SK-N-SH treated with all-trans-retinoic acid at 6 μM for 48 hours (cell line): ENCODE results near the gene HMGB2.

ENCODE experiments used
- ATAC-seq: fragments of 200-7000 bp; cut with Tn5 transposase; 3 replicates; pipeline ENCODE4 v1.9.1; 2020; ENCODE audit warnings: mild to moderate bottlenecking, moderate library complexity
- BACH2 ChIP-seq: fragments of 250-450 bp; sonication (Bioruptor Pico); IDR thresholded peaks from 2 replicates; pipeline ENCODE4 v1.9.0; 2021; ENCODE audit warnings: mild to moderate bottlenecking, borderline replicate concordance
- CSDC2 ChIP-seq: fragments of 250-450 bp; sonication (Bioruptor Pico); IDR thresholded peaks from 2 replicates; pipeline ENCODE4 v1.5.0; 2020; ENCODE audit warnings: mild to moderate bottlenecking, moderate library complexity
- ESRRG ChIP-seq: fragments of 250-450 bp; sonication (Bioruptor Pico); IDR thresholded peaks from 2 replicates; pipeline ENCODE4 v1.6.1; 2021; ENCODE audit warnings: mild to moderate bottlenecking
- GLIS3 ChIP-seq: fragments of 250-450 bp; sonication (Bioruptor Pico); IDR thresholded peaks from 2 replicates; pipeline ENCODE4 v1.5.0; 2020; ENCODE audit warnings: mild to moderate bottlenecking, moderate library complexity
- ISL1 ChIP-seq: fragments of 250-450 bp; sonication (Bioruptor Pico); IDR thresholded peaks from 2 replicates; pipeline ENCODE4 v2.1.2; 2022; ENCODE audit warnings: mild to moderate bottlenecking, moderate library complexity
- OSR1 ChIP-seq: fragments of 250-450 bp; sonication (Bioruptor Pico); IDR thresholded peaks from 2 replicates; pipeline ENCODE4 v1.8.0; 2022; ENCODE audit warnings: moderate library complexity, mild to moderate bottlenecking, inconsistent platforms
- PPARA ChIP-seq: fragments of 250-450 bp; sonication (Bioruptor Pico); IDR thresholded peaks from 2 replicates; pipeline ENCODE4 v1.5.0; 2020; ENCODE audit warnings: mild to moderate bottlenecking, borderline replicate concordance
- RARB ChIP-seq: fragments of 250-450 bp; sonication (Bioruptor Pico); IDR thresholded peaks from 2 replicates; pipeline ENCODE4 v1.8.0; 2021; ENCODE audit warnings: mild to moderate bottlenecking, moderate library complexity
- SNAI2 ChIP-seq: fragments of 250-450 bp; sonication (Bioruptor Pico); IDR thresholded peaks from 2 replicates; pipeline ENCODE4 v1.5.0; 2020; ENCODE audit warnings: mild to moderate bottlenecking, moderate library complexity
- TCF4 ChIP-seq: fragments of 250-450 bp; sonication (Bioruptor Pico); IDR thresholded peaks from 2 replicates; pipeline ENCODE4 v1.8.0; 2021; ENCODE audit warnings: mild to moderate bottlenecking, moderate library complexity, borderline replicate concordance
- TOX ChIP-seq: fragments of 250-450 bp; sonication (Bioruptor Pico); IDR thresholded peaks from 2 replicates; pipeline ENCODE4 v1.8.0; 2021; ENCODE audit warnings: mild to moderate bottlenecking, moderate library complexity, borderline replicate concordance
- ZC3H10 ChIP-seq: fragments of 250-450 bp; sonication (Bioruptor Pico); IDR thresholded peaks from 2 replicates; pipeline ENCODE4 v1.5.1; 2021; ENCODE audit warnings: mild to moderate bottlenecking, moderate library complexity
- ZFP3 ChIP-seq: fragments of 250-450 bp; sonication (Bioruptor Pico); IDR thresholded peaks from 2 replicates; pipeline ENCODE4 v1.5.0; 2020; ENCODE audit warnings: mild to moderate bottlenecking, moderate library complexity
- ZFP30 ChIP-seq: fragments of 450-650 bp; formaldehyde crosslinking; IDR thresholded peaks from 2 replicates; pipeline ENCODE4 v1.5.0; 2022; ENCODE audit warnings: mild to moderate bottlenecking, moderate library complexity
- ZNF565 ChIP-seq: fragments of 450-650 bp; formaldehyde crosslinking; conservative IDR thresholded peaks from 2 replicates; pipeline ENCODE4 v1.5.0; 2020; ENCODE audit warnings: low read depth, mild to moderate bottlenecking, moderate library complexity
- ZNF70 ChIP-seq: fragments of 450-650 bp; formaldehyde crosslinking; IDR thresholded peaks from 2 replicates; pipeline ENCODE4 v1.5.0; 2020; ENCODE audit warnings: mild to moderate bottlenecking, moderate library complexity
- ZNF8 ChIP-seq: fragments of 450-650 bp; formaldehyde crosslinking; IDR thresholded peaks from 2 replicates; pipeline ENCODE4 v1.5.0; 2020; ENCODE audit warnings: mild to moderate bottlenecking, moderate library complexity
- TF ChIP-seq, protein P1 (sequence below): fragments of 250-450 bp; sonication (Bioruptor Pico); IDR thresholded peaks from 2 replicates; pipeline ENCODE4 v1.5.1; 2021; ENCODE audit warnings: mild to moderate bottlenecking, moderate library complexity
- TF ChIP-seq, protein P2 (sequence below): fragments of 250-450 bp; sonication (Bioruptor Pico); IDR thresholded peaks from 2 replicates; pipeline ENCODE4 v1.8.0; 2021; ENCODE audit warnings: low read depth, mild to moderate bottlenecking, moderate library complexity, borderline replicate concordance
- TF ChIP-seq, protein P3 (sequence below): fragments of 250-450 bp; sonication (Bioruptor Pico); IDR thresholded peaks from 2 replicates; pipeline ENCODE4 v1.8.0; 2020; ENCODE audit warnings: mild to moderate bottlenecking, moderate library complexity, borderline replicate concordance
- TF ChIP-seq, protein P4 (sequence below): fragments of 250-450 bp; sonication (Bioruptor Pico); IDR thresholded peaks from 2 replicates; pipeline ENCODE4 v1.5.1; 2020; ENCODE audit warnings: low read depth, mild to moderate bottlenecking, moderate library complexity
- TF ChIP-seq, protein P5 (sequence below): fragments of 250-450 bp; sonication (Bioruptor Pico); IDR thresholded peaks from 2 replicates; pipeline ENCODE4 v1.5.0; 2020; ENCODE audit warnings: mild to moderate bottlenecking, moderate library complexity

Gene HMGB2

DNA sequence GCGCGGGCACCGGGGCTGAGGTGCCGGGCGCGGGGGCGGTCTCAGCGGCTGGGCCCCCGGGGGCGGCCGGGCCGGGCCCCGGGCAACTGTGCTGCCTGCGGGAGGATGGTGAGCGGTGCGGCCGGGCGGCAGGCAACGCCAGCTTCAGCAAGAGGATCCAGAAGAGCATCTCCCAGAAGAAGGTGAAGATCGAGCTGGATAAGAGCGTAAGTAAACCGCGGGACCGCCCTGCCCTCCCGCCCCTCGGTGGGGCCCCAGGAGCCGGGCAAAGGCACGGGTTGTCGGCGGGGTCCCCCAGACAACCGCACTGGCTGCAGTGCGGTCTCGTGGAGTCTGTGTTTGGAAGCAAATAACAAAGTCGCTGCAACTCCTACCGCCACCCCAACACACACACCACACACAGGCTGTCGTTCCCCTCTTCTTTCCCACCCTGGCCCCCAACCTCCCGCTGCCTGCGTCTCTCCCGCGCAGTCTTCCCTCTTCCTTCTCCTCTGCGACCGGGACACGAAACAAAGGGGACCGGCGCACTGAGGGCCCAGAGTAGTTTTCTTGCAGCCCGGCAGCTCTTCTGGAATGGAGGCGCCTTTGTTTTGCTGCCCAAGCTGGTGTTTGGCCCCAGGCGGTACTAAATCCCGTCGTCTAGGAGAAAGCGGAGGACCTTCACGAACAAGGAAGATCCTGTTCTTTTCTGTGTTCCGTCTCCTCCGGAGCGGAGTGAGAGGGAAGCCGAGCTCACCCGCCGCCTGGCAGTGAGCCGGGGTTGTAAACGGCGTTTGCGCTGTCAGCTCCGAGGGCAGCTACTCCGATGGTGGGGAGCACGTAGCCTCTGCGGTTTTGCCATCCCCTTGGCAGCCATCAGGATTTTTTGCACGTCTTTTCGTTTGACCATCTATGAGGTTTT, 37.4 kb upstream of the HMGB2 start:
- TF ChIP-seq GLIS3 (CRISPR knock-in tag) = no peak
- TF ChIP-seq, protein P1, sequence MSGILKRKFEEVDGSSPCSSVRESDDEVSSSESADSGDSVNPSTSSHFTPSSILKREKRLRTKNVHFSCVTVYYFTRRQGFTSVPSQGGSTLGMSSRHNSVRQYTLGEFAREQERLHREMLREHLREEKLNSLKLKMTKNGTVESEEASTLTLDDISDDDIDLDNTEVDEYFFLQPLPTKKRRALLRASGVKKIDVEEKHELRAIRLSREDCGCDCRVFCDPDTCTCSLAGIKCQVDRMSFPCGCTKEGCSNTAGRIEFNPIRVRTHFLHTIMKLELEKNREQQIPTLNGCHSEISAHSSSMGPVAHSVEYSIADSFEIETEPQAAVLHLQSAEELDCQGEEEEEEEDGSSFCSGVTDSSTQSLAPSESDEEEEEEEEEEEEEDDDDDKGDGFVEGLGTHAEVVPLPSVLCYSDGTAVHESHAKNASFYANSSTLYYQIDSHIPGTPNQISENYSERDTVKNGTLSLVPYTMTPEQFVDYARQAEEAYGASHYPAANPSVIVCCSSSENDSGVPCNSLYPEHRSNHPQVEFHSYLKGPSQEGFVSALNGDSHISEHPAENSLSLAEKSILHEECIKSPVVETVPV (CRISPR knock-in tag) = no peak
- no peak for TF ChIP-seq ZNF8 (CRISPR knock-in tag)
- TF ChIP-seq ZFP30 (CRISPR knock-in tag) = no peak
- TF ChIP-seq, protein P2, sequence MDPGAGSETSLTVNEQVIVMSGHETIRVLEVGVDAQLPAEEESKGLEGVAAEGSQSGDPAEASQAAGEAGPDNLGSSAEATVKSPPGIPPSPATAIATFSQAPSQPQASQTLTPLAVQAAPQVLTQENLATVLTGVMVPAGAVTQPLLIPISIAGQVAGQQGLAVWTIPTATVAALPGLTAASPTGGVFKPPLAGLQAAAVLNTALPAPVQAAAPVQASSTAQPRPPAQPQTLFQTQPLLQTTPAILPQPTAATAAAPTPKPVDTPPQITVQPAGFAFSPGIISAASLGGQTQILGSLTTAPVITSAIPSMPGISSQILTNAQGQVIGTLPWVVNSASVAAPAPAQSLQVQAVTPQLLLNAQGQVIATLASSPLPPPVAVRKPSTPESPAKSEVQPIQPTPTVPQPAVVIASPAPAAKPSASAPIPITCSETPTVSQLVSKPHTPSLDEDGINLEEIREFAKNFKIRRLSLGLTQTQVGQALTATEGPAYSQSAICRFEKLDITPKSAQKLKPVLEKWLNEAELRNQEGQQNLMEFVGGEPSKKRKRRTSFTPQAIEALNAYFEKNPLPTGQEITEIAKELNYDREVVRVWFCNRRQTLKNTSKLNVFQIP (CRISPR knock-in tag) = no peak
- TF ChIP-seq SNAI2 (CRISPR knock-in tag) = no peak
- no peak for TF ChIP-seq PPARA (CRISPR knock-in tag)
- no peak for TF ChIP-seq TOX (CRISPR knock-in tag)
- no peak for TF ChIP-seq ISL1 (CRISPR knock-in tag)
- no peak for TF ChIP-seq BACH2 (CRISPR knock-in tag)
- TF ChIP-seq CSDC2 (CRISPR knock-in tag) = no peak
- no peak for TF ChIP-seq RARB (CRISPR knock-in tag)
- no peak for TF ChIP-seq ZNF565 (CRISPR knock-in tag)
- peak; percentile 43 for ATAC-seq

DNA sequence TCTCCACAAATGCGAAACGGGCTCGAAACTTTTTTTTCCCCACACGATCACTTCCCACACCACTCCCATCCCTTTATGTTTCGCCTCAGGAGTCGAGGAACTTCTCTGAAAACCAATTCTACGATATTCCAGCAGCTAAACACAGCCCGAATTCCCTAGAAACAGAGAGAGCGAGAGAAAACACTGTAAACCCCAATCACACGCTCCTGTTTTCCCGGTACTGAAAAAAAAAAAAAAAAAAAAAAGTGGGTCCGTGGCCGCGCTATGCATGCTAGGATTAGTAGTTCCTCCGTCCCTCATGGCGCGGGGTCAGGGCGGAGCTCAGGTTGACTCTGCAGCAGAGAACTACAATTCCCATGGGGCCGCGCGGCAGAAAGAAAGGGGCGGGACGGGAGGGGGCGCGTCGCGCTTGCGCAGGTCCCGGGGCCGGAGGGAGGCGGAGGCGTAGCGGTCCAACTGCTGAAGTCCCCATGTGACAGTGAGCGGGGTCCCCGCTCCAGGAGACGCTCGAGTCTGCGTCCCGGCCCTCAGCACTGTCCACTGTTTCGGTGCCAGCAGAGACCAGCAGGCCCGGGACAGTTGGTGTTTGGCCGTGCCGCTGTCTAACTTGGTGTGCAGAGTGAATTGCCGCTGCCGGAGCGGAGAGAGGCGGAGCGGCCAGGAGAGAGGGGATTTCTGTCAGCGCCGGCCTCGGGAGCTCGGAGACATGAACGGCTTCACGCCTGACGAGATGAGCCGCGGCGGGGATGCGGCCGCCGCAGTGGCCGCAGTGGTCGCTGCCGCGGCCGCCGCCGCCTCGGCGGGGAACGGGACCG, 36.5 kb upstream of the HMGB2 start, which contains the start of gene SAP30:
TSS of gene SAP30 (plus strand) at position 478 of the 815 bp plus-strand sequence. CDS start at position 707, 229 bp downstream.
- TF ChIP-seq GLIS3 (CRISPR knock-in tag) = no peak
- TF ChIP-seq ZFP30 (CRISPR knock-in tag) = no peak
- TF ChIP-seq ZNF70 (CRISPR knock-in tag) = no peak
- no peak for TF ChIP-seq ESRRG (CRISPR knock-in tag)
- no peak for TF ChIP-seq TOX (CRISPR knock-in tag)
- TF ChIP-seq TCF4 (CRISPR knock-in tag) = no peak
- TF ChIP-seq, protein P3, sequence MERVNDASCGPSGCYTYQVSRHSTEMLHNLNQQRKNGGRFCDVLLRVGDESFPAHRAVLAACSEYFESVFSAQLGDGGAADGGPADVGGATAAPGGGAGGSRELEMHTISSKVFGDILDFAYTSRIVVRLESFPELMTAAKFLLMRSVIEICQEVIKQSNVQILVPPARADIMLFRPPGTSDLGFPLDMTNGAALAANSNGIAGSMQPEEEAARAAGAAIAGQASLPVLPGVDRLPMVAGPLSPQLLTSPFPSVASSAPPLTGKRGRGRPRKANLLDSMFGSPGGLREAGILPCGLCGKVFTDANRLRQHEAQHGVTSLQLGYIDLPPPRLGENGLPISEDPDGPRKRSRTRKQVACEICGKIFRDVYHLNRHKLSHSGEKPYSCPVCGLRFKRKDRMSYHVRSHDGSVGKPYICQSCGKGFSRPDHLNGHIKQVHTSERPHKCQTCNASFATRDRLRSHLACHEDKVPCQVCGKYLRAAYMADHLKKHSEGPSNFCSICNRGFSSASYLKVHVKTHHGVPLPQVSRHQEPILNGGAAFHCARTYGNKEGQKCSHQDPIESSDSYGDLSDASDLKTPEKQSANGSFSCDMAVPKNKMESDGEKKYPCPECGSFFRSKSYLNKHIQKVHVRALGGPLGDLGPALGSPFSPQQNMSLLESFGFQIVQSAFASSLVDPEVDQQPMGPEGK = no peak
- no peak for TF ChIP-seq OSR1 (CRISPR knock-in tag)
- TF ChIP-seq SNAI2 (CRISPR knock-in tag) = no peak
- TF ChIP-seq BACH2 (CRISPR knock-in tag) = no peak
- no peak for TF ChIP-seq ISL1 (CRISPR knock-in tag)
- peak; percentile 86 for ATAC-seq

DNA sequence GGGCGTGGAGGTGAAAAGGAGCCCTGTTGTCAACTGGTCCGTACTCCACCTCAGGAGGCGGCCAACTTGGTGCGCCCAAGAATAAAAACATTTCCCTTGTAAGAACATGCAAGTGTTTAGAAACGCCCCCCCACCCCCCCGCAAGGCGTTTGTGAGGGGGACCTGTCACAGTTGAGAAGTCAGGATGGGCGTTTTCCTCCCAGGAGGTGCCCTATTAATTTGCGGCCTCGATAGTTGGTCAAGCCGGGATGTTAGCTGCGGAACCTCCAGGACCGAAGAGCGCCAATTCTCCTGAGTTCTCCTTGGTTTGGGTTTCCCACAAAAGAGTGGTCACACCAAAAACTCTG, 35.9 kb upstream of the HMGB2 start:
- ATAC-seq = peak; percentile 2; the same call in 2 of the 3 replicates
- TF ChIP-seq ZNF70 (CRISPR knock-in tag) = no peak
- no peak for TF ChIP-seq ZNF565 (CRISPR knock-in tag)
- TF ChIP-seq, protein P4, sequence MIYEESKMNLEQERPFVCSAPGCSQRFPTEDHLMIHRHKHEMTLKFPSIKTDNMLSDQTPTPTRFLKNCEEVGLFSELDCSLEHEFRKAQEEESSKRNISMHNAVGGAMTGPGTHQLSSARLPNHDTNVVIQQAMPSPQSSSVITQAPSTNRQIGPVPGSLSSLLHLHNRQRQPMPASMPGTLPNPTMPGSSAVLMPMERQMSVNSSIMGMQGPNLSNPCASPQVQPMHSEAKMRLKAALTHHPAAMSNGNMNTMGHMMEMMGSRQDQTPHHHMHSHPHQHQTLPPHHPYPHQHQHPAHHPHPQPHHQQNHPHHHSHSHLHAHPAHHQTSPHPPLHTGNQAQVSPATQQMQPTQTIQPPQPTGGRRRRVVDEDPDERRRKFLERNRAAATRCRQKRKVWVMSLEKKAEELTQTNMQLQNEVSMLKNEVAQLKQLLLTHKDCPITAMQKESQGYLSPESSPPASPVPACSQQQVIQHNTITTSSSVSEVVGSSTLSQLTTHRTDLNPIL = no peak
- no peak for TF ChIP-seq GLIS3 (CRISPR knock-in tag)
- no peak for TF ChIP-seq ZNF8 (CRISPR knock-in tag)
- no peak for TF ChIP-seq CSDC2 (CRISPR knock-in tag)
- TF ChIP-seq RARB (CRISPR knock-in tag) = no peak
- no peak for TF ChIP-seq OSR1 (CRISPR knock-in tag)

DNA sequence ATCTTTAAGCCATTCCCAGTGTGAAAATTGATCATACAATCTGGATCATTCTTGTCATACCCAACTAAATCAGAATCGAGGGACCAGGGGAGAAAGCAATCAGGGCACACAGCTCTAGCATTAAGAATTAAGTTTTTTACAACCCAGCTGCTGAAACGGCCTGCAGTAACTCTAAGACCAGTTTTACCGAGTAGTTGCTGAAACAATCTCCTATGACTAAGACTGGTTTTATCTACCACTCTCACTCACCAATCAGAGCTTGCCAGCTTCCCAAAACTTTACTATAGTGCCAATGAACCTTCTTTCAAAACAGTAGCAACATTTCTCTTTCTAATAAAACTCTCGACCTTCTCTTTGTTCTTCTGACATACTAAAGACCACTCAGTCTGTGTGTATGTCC, 33.8 kb upstream of the HMGB2 start:
- no peak for ATAC-seq
- TF ChIP-seq ESRRG (CRISPR knock-in tag) (no peak), TOX (CRISPR knock-in tag) (no peak), ZNF565 (CRISPR knock-in tag) (no peak), TCF4 (CRISPR knock-in tag) (no peak), ZC3H10 (no peak), PPARA (CRISPR knock-in tag) (no peak), SNAI2 (CRISPR knock-in tag) (no peak), ZNF8 (CRISPR knock-in tag) (no peak), ZFP3 (CRISPR knock-in tag) (no peak)
- TF ChIP-seq, protein P5, sequence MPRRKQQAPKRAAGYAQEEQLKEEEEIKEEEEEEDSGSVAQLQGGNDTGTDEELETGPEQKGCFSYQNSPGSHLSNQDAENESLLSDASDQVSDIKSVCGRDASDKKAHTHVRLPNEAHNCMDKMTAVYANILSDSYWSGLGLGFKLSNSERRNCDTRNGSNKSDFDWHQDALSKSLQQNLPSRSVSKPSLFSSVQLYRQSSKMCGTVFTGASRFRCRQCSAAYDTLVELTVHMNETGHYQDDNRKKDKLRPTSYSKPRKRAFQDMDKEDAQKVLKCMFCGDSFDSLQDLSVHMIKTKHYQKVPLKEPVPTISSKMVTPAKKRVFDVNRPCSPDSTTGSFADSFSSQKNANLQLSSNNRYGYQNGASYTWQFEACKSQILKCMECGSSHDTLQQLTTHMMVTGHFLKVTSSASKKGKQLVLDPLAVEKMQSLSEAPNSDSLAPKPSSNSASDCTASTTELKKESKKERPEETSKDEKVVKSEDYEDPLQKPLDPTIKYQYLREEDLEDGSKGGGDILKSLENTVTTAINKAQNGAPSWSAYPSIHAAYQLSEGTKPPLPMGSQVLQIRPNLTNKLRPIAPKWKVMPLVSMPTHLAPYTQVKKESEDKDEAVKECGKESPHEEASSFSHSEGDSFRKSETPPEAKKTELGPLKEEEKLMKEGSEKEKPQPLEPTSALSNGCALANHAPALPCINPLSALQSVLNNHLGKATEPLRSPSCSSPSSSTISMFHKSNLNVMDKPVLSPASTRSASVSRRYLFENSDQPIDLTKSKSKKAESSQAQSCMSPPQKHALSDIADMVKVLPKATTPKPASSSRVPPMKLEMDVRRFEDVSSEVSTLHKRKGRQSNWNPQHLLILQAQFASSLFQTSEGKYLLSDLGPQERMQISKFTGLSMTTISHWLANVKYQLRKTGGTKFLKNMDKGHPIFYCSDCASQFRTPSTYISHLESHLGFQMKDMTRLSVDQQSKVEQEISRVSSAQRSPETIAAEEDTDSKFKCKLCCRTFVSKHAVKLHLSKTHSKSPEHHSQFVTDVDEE = no peak
- TF ChIP-seq, protein P4 = no peak
